ENCODE measurements around the gene CSK.

CSK gene

DNA sequence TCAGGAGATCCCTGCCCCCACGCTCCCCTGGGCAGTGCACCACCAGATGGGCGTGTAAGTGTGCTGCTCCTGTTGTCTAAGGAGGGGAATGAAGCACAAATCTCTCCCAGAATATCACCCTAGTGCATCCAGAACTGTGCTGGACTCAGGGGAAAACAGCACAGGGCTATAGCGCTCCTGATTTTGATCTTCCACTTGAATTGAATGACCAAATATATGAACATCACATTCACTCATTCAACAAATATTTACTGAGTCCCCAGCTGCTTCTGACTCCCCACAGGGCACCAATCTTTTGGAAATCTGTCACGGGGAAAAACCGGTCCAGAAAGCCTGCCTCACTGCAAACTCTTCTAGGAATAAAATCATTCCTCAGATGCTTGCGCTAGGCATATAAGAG, 47.0 kb downstream of the CSK start:
- DNase-seq, result no peak

DNA sequence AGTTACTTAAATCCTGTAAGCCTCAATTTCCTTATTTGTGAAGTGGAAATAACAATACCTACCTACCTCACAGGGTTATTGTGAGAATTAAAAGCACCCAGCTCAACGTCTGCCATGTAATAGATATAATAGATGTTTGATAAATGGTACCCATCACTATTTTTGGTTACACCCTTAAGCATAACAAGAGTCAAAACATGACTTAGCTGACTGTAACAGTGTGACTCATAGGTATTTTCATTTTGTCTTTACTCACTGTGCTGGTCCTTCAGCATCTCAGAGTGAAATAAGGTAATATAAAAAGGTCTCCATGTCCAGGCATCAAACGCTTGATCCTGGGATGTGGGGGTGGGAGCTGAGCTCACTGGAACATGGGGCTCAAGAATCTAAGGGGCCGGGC, 47.6 kb downstream of the CSK start:
- no peak for DNase-seq

DNA sequence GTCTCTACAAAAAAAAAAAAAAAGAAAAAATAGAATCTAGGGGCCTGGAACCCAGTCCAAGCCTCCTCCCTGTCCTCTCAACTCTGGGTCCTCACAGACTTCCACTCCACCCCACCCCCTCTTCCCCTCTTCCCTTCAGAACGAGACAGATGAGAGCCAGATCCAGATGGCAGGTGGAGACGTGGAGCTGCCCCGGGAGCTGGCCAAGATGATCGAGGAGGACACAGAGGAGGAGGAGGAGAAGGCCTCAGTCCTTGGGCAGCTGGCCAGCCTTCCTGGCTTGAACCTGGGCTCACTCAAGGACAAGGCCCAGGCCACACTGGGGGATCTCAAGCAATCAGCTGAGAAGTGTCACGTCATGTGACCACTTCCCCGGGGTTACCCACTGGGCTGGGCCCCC, 48.1 kb downstream of the CSK start:
- DNase-seq, result no peak

DNA sequence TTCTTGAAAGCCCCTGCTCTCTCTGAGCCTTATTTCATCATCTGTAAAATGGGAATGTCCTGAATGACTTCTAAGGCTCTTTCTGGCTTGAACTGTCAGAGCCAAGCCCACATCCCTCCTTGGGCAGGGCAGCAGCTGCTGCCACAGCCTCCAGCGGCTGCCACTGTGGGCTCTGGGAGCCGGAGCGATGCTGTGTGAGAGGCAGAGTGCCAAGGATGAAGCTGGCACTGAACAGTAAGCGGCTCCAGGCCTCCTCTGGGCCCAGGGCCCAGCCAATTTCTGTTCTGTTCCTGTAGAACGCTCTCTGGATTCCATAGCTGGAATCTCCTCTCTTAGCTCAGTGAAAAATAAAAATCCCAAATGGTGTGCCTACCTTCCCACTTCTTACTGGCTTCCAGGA, 49.0 kb downstream of the CSK start:
- no peak for DNase-seq

DNA sequence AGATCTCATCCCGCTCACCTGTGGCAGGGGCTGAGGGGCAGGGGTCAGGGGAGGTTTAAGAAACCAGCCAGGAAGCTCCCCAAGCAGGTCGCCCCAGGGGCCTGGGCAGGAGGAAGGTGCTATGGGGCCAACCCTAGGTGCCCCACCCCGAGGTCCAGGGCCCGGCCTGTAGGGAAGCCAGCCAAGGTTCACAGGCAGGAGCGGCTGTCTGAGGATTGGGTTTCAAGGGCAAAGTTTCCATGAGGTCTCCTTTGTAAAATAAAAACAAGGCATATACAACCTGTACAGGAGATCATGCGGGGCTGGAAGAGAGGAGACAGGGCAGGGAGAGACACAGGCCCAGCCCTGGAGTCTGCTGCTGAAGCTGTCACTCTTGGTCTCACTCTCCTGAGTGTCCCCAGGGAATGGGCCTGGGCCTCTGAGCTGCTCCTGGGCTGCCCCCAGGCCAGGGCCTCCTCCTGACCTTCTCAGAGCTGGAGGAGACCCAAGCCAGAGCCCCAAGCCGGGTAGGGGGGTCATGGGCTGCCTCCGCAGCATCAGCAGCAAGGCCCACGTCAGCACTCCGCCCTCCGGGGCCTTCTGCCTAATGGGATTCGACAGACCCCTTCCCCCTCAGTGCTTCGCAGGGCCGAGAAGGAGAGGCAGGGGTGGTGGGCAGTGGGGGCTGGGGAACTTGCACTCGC, 50.1 kb downstream of the CSK start:
- no peak for DNase-seq

DNA sequence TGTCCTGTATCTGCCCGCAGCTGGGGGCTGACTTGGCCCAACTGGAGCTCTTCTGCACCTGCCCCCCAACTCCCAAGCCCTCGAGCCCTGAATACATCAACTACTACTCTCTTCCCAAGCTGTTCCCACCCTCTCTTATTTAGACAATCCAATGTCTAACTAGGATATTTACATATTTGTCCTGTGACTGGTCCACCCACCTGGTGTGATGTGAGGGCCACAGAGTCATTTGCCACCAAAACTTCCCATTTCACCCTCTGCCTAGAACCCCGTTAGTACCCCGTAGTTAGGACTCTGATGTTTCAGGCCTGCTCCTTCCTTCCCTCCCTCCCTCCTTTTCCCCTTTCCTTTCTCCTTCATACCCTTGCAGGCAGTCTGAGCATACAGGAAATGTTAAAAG, 50.9 kb downstream of the CSK start:
- no peak for DNase-seq

DNA sequence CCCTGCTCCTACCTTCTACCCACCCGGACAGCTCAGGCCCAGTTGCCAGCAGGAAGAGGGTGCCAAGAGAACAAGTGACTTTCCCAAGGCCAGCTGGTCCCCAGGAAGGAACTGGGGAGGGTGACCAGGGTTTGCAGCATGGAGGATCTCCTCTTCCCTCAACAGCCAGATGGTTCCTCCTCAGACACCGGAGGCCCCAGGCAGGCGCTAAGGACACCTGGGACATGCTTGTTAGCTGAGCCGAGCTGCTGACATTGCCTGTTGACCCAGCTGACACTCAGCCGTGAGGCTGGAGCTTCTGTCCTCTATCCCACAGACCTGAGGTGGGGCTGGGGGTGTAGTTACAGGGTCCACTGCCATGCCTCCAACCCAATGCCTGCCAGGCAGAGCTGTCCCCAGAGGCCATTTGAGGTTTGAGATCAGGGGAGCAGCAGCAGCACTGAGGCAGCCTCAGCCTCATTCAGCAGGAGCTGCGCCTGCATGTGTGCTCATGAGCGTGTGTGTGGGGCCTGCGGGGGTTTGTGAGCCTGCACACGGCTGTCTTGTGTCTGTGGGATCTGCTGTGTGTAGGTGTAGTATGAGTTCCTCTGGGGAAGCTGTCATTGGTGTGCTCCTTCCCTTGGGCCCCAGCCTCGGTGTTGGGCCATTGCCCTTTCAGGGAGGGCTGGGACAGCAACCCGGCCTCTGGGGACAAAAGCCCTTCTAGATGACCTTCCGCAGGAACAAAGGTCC, 51.7 kb downstream of the CSK start:
- no peak for DNase-seq

DNA sequence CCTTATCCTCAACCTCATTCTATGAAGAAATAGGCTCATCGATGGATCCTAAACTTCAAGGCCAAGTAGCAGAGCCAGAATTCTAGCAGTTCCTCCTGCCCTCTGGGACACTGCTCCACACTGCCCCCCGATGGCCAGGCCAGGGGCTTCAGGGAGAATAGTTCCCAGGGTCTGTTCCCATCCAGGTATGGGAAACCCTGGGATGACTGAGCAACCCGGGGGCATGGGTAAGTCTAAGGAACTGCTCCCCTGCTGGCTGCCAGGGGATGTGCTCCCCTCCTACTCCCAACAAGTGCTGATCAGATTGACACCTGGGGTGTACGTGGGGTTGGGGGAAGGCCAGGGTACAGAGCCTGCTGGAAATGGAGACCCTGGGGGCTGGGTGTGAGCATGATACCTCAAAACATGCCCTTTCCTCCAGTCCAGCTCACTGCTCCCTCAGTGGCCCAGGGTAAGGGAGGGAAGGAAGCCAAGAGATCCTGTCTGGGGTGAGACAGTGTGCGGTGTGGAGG, 53.5 kb downstream of the CSK start:
- DNase-seq, result peak in 1 of 2 experiments; percentile 44

DNA sequence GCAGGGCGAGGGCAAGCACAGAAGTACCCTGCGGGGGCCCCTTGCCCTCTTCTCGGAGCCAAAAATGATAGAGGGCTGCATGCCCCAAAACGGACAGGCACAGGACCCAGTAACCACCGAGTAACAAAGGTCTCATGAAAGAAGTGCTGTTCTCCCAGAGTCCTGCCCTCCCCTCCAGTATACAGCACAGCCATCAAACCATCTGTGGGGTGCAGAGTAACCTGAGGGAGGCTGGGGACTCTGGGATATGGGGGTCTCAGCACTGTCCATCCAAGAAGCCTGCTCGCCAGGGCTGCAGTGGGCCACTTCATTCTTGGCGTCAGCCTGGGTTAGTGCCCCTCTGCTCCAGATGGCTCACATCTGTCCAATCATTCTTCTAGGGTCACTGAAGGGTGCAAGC, 55.0 kb downstream of the CSK start:
- DNase-seq, result no peak

DNA sequence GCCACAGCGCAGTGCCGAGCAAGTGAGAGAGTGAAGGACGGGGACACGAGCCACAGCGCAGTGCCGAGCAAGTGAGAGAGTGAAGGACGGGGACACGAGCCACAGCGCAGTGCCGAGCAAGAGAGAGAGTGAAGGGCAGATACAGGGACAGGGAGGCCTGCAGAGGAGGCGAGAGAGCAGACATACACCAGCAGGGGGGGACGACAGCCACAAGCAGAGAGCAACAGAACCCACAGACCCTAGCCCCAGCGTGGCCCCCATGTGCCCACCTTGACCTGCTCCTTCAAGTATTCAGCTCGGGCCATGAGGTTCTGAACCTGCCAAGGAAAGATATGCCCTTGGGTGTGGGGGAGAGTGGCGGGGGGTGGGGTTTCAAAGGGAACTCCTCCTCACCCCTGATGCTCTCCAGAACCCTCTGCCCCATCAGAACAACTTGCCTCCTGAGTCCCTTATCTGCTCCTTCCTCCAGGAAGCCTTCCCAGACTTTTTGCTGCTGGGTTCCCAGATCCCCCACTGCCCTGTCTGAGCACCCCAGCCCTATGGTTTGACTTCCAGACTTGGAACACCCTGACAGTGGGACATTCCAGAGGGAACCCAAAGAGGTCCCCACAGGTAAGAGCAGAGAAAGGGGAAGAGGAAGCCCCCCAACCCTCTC, 55.7 kb downstream of the CSK start:
- no peak for DNase-seq

DNA sequence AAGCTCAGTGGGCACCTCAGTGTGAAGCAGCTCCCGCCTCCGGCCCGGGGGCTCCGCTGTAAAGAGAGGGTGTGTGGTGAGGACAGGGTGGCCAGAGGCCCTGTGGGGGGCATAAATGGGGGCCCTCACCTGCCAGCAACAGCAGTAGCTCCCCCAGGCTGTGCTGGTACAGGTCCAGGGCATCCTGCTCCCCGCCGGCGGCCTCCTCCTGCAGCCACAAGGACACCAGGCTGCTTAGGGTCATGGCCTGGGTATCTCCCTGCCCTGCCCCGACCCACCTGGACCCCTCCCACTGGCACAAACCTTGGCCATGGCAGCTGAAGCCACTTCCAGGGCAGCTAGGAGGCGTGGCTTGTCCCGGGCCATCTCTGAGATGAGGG, 56.2 kb downstream of the CSK start:
- no peak for DNase-seq

DNA sequence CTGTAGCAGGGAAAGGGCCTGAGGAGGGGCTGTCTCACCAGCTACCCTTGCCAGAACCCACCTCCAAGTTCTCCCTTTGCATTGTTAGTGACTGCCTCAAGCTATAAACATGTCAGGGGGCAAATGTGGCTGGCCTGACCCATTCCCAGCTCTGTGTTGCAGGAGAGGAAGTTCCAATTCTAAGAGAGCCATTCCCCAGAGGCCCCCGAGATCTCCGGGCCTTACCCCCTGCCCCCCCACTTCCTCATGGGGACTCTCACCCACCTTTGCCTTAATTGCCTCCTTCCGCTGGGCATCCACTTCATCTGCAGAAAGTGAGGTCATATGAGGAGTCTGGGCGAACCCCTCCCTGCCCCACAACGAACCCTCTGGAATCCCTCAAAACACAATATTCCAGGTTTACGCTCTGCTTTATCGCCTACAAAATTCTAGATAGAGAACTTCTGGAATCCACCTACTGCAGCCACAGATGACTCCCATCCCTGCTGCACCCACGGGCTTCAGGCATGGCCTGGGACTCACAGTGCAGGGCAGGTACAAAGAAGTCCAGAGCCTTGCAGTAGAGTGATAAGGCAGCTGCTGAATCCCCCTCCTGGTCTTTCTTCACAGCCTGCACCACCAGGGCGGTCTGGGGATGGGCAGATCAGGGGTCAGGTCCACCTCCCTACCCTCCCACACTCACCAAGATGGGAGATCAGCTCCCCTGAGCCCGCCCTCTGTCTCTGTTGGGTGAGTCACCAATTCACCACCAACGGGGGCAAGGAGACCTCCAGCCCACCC, 57.1 kb downstream of the CSK start:
- DNase-seq, result no peak

DNA sequence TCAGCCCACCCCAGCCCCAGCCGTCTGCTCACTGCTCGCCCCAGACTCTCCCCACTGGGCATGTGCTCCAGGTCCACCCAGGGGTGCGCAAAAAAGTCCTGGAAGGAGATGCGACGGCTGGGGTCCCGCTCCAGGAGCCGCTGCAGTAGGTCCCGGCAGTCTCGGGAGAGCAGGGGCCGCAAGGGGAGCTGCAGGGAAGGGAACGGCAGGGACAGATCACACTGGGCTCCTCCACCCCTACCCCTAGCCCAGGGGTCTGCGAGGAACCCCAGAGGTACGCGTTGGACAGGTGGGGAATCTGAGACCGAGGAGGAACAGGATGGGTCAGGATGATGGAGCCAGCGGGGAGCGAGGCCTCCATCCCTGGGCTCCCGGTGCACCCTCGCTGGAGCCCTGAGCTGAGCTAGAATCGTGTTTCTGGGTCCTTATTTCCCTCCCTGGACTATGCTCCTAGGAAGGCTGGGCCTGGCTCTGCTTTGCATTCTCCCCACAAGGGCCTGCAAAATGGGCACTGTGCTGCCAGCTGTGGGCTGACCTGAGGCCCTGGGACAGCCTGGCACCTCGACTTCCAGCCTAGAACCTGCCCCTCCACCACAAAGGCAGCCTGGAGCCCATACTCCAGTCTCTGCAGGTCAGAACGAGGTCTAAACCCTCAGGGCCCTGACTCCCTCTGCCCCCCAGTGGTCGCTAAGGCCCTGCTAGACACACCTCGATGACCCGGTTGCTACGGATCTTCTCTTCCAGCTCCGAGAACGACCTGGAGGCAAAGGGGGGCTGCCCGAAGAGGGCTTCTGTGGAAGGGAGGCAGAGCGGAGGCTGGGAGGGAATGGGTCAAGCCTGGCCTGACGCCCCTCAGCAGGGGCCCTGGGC, 57.9 kb downstream of the CSK start:
- DNase-seq, result no peak

DNA sequence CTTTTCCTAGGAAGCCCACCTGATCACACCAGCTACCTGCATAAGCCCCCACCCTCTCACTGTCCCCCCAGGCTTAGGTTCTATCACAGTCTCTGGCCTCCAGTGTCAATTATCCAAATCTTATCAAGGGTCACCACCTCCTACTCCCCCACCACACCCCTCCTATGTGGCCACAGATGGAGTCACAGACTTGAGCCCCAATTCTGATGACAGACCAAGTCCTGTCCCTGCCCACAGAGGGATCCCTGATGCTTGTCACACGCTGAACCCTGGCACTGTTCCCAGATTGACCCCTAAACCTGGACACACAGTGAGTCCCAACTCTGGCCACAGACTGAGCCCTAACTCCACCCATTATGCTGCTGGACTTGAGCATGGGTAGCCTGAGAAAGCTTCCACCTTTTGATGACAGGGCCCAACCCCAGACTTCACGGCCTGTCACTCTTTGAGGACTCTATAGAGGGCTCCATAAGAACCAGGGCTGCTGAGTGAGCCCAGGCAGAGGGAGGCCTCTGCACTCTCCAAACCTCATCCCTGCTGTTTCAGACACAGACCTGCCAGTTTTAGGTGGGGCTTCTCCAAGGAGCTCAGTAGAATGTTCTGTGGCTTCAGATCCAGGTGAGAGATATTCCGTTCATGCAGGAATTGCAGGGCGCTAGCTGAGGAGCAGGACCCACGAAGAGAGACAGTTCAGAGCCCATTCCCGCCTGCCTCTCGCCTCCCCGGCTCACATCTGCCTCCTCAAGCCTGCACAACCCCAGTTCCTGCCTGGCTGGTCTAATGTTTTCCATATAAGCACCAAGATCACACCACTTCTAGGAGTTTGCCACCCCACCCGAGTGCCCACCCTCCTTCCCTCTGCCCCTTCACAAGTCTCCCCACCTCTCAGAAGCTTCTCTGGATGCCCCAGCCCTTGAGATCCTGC, 59.2 kb downstream of the CSK start:
- no peak for DNase-seq

DNA sequence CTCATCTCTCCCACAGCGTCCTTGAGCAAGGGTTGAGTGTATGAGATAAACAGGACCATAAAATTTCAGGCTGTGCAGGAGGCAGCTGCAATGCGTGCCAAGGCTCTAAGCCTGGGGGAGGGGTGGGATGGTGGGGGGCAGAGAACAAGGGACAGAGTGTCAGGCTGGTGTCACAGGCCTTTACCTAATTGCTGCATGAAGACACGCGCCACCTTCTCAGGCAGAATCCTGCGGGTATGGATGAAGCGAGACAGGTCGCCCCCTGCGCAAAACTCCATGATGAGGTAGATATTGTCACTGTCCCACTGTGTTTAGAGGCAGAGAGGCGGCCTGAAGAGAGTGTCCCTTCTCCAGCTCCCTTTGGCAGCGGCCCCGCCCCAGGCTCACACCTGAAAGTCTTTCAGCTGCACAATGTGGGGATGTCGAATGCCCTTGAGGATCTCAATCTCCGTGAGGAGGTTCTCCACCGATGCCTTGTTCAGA, 60.1 kb downstream of the CSK start:
- DNase-seq, result no peak

DNA sequence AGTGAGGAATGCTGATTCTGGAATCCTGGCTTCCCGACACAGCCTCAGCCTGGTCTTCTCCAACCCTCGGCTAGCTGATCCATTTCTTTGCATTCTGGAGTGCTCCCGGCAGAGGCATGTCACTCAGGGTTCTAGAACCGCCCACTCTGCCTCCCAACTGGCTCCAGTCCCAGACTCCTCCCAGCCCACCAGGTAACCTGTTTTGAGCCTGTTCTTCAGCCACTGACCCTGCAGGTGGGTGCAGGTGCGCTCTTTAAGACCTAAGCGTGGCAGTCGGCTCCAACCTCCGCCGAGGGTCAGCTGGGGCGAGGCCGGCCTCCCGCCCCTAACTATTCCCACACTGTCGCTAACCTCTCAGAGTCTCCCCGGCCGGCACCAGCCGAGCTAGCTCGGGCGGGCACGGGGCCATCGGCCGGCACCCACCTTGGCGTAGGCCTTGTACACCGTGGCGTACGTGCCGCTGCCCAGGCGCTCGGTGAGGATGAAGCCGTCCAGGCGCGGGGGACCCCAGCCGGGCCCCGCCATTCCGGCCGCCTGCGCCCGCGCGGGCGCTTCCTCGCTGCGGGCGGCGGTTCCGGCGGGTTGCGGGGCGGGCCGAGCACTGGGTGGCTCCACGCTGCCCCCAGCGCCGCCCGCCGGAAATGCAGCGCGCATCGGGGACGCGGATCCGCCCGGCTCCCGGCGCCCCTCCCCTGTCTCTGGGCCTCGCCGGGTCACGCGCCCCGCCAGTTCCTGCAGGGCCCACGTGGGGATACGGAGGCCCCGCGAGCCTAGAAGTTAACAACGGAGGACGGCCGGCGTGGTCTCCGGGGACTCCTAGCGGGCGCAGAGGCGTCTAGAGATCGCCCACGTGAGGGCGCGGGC, 60.9 kb downstream of the CSK start, which contains the start of gene ULK3:
TSS of gene ULK3 (minus strand) at position 576 of the 864 bp plus-strand sequence. CDS start at position 525, 51 bp downstream.
- peak; percentile 81 to 85 for DNase-seq

DNA sequence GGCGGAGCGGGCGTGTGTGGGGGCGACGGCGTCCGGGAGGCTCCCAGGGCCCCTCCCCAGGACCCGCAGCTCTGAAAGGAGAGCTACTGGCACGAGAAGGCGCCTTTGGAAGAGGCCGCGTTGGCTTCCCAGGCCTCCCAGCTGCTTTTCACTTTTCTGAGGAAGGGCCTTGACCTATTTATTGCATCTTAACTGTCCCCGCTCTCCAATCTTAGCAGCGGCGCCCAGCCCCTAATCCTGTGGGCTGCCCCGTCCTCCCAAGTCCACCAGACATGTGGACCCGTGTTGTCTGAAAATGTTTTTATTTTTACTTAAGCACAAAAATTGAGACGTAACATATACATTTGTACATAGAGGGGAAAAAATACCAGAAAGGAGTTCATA, 61.6 kb downstream of the CSK start:
- no peak for DNase-seq

DNA sequence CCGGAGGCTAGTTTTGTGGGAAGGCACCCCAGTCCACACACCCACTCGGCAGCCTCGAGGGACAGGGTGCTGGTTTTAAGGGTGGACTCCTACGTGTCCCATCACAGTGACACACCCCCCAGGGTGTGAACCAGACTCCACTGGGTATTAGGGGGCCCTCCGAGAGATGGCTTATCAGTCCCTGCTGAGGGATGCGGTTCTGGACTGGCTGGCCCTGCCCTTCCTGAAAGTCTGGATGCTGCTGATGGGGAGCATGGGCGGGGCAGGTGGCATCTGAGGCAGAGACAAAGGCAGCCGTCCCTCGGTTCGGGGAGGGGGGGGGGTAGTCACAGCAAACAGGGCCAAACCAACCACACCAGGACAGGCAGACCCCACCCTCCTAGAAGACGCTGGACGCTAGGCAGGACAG, 62.0 kb downstream of the CSK start:
- no peak for DNase-seq

DNA sequence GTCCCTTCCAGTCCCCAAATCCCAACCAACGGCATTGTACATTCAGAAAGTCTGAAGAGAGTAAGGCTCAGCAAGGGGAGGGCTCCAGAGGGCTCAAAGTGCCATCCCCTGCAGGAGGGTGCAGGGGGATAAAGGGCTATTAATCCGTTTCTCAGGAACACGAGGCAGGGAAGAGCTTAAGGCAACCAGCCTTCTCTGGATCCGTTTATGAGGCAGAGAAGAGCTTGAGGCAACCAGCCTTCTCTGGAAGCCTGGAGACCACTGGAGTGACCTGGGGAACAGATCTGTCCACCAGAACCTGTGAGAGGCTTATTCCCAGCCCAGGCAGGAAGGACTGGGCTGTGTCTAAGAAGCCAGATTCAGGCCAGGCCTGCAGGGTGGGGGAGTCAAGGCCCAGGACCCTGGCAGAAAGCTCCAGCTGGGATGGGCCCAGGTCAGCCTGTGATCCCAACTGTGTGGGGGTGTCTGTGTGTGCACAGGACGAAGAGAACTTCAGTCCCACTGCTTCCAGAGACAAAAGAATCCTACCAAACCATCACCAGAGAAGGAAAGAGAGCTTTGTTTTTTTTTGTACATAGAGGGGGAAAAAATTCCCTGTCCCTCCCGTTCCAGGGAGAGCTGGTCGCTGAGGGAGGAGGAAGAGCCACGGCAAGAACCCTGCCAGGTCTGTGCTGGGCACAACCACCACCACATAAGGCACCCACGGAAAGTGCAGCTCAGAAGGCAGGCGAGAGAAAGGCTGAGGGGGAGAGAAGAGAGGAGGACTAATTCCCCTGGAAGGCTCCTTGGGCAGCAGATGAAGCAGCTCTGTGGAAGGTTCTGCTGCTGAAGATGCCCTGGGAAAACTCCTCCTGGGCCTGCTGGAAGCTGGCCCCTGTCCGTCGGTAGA, 62.7 kb downstream of the CSK start:
- DNase-seq, result no peak

Data from NCI-H1930 (cell line).